KOPT-K1 (cell line): ENCODE measurements around the gene C5orf34.
"Not testable (repeated sequence)": the region's sequence is repeated elsewhere in the genome, so short reads cannot be mapped to it uniquely, and the experiment has no call there.

Source experiments
- H3K27ac ChIP-seq: fragments of 200-600 bp; sonication (generic); 2 replicates; pipeline ENCODE4 v1.5.1; 2016; ENCODE audit warnings: antibody characterized with exemption, mild to moderate bottlenecking, low read depth, low read length; ENCODE audit not compliant: poor library complexity, severe bottlenecking
- H3K36me3 ChIP-seq: fragments of 200-600 bp; sonication (generic); 2 replicates; pipeline ENCODE4 v1.5.1; 2017; ENCODE audit warnings: antibody characterized with exemption, mild to moderate bottlenecking, low read length, moderate library complexity; ENCODE audit not compliant: insufficient read depth
- H3K9me3 ChIP-seq: fragments of 200-600 bp; sonication (generic); 2 replicates; pipeline ENCODE4 v1.5.1; 2017; ENCODE audit warnings: antibody characterized with exemption, low read length, mild to moderate bottlenecking; ENCODE audit not compliant: insufficient read depth, poor library complexity, severe bottlenecking

Gene C5orf34, protein sequence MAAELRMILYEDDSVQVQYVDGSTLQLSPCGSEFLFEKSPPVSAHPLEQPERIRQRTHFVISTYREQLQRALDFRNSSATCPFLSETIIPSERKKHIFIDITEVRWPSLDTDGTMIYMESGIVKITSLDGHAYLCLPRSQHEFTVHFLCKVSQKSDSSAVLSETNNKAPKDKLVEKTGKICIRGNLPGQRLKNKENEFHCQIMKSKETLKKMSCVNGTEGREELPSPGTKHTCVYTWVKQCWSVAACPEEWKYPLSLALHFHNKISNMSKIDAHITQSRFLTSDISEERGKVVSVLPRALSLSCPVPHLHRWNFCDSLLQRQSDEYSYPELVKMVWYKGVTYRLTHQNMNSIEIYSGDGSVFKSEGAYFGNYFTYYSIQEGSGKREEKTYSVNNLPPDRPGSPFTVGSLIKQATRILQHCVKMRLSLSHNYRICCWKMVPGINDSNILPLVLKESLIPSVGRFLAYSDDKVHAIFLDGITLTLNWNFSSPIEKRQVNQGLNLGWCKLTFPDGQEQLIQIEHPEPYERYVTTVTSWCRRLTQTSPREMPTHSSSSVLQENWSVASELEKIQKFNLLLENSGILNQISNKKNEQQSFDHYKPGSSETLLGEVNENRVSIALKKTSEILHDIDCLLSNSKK

DNA sequence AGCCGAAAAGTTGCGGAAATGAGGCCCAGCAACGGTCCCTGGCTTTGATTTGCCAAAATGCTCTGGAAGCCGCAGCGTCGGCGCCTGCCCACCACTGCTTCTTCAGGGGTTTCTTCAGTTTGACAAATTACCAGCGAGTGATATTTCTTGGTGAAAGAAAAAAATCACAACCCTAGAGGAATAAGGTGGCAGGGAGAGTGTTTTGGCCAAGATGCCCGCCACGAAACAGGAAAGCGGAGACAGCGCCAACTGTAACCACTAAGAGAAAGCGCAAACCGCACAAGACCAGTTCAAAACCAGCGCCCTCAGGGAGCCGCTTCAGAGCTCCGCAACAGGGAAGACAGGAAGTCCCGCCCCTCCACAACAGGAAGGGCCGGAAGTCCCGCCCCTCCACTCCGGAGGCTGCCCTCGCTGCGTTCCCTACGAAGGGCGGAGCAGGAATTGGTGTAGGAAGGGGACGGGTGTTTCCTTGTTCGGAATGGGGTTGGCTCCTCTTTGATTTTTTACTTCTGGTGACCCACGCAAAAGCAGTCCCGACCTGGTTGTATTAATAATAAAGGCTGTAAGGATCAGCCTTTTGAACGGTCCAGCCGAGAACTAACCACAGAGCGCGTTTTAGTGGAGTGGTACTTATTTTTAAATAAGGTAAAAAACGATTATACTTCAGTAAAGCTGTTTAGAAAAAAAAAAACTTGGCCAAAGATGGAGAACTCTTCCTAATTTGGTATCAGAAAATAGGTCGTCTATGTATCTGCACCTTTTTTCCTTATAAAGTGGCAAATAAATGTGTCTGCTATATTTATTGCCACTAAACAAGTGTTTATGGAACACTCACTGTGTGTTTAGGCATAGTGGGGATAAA, at the start of gene C5orf34:
C5orf34 (minus strand) TSS at position 333 of the 862 bp plus-strand sequence. CDS start 5,809 bp downstream, outside the sequence.
- H3K27ac ChIP-seq = peak within 1 kb of the TSS; percentile 86
- H3K36me3 ChIP-seq = no peaks in the 10 kb centered on the region
- H3K9me3 ChIP-seq = no peaks in the 10 kb centered on the region

DNA sequence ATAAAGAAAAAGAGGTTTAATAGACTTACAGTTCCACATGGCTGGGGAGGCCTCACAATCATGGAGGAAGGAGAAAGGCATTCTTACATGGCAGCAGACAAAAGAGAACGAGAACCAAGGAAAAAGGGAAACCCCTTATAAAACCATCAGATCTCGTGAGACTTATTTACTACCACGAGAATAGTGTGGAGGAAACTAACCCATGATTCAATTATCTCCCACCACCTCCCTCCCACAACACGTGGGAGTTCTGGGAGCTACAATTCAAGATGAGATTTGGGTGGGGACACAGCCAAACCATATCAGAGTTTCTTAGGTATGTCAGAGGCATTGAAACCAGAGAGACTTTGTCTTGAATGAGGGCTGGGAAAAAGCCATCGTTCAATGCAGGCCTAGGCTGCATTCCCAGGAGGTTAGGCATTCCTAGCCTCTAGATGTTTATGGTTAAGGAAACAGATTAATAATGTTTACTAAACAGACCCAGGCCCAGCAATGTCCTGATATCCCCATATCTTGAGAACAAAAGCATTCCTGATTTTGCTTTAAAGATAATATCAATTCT, 49.4 kb upstream of the C5orf34 start:
- no peaks in the 10 kb centered on the region for H3K9me3 ChIP-seq
- no peaks in the 10 kb centered on the region for H3K36me3 ChIP-seq
- H3K27ac ChIP-seq = no peak overlapping the region

DNA sequence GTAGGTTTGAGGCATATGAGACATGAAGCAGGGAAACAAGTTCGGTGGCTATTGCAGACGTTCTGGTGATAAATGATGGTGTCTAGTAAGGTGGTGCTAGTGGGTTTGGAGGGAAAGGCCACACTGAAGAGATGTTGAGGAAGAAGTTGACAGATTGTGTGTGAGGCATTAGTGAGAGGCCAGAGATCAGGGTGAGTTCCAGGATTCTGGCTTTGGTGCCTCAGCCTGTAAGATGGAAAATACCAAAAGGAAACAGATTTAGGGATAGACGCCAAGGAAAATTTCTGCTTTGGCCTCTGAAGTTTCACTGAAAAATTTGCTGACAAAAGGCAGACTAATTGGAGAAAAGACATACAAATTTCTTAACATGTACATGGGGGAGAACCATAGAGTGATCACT, 48.4 kb upstream of the C5orf34 start:
- H3K36me3 ChIP-seq = no peaks in the 10 kb centered on the region
- no peak overlapping the region for H3K27ac ChIP-seq
- no peaks in the 10 kb centered on the region for H3K9me3 ChIP-seq

DNA sequence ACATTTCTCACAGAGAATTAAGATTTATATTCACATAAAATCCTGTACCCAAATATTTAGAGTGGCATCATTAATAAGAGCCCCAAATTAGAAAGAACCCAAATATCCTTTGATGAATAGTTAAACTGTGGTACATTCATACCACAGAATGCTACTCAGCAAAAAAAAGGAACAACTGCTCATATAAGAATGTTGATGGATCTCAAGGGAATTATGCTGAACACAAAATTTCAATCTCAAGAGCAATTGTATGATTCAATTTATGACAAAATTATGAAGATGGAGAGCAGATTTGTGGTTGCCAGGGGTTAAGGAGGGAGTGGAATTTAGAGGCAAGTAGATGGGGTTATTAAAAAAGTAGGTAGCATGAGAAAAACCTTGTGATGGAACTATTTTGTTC, 46.4 kb upstream of the C5orf34 start:
- Histone ChIP-seq H3K27ac (no peak overlapping the region), H3K36me3 (no peaks in the 10 kb centered on the region), H3K9me3 (no peaks in the 10 kb centered on the region)

DNA sequence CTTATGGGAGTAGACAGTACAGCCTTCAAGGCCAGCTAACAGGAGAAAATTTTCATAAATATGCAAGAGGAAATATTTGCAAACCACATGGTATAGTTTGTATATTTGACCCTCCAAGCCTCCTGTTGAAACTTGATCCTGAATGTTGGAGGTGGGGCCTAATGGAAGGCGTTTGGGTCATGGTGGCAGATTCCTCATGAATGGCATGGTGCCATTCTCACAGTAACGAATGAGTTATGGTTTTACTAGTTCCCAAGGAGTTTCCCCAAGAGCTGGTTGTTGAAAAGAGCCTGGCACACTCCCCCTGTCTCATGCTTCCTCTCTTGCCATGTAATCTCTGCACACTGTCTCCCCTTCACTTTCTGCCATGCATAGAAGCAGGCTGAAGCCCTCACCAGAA, 45.2 kb upstream of the C5orf34 start:
- Histone ChIP-seq H3K27ac (no peak overlapping the region), H3K9me3 (no peaks in the 10 kb centered on the region), H3K36me3 (peaks cover 5% of the 10 kb centered on the region)

DNA sequence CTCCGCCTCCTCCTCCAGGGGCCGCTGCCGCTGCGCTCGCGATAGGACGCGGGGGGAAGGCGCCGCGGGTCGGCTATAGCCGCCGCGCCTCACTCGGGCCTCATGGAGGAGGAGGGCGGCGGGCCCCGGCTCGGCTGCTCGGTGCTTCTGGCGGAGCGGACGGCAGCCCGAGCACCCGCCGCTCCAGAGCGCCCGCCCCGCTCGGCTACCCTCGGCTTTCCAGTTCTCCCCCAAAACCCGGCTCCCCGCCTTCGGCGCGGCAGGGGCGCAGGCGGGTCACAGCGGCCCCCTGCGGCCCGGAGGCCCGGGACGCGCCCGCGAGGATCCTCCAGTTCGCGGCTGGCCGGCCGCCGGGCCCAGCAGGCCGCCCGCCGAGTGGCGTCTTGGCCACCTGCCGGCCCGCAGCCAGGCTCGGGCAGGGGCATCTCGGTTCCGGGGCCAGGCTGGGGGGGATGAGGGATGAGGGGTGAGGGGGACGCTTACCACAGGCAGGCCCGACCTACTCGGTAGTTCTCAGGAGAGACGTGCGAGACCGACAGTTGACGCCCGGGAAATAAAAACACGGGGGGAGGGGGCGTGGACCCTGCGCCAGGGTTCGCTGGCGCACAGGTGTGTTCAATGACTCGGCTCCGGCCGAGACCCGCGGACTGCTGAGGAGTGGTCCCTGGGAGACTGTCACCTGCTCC, 42.1 kb upstream of the C5orf34 start, which contains the start of gene PAIP1:
PAIP1 (minus strand) TSS at position 221 of the 686 bp plus-strand sequence. CDS start 231 bp downstream, outside the sequence.
- Histone ChIP-seq H3K9me3 (no peaks in the 10 kb centered on the region), H3K36me3 (peaks cover 36% of the 10 kb centered on the region), H3K27ac (peak within 1 kb of the TSS; percentile 87)

DNA sequence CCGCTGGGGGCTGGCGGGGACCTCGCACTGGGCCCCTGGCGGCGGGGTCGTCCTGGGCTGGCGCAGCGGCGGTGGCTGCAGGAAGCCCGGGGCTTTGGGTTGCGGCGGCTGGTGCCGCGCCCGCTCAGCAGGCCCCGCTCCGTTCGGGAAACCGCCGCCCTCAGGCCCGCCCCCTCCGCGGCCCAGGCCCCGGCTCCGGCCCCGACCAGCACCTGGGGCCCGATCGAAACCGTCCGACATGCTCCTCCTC, 41.6 kb upstream of the C5orf34 start:
- peaks cover 41% of the 10 kb centered on the region for H3K36me3 ChIP-seq
- H3K27ac ChIP-seq = peak overlapping the region; percentile 87
- H3K9me3 ChIP-seq = not testable (repeated sequence)

DNA sequence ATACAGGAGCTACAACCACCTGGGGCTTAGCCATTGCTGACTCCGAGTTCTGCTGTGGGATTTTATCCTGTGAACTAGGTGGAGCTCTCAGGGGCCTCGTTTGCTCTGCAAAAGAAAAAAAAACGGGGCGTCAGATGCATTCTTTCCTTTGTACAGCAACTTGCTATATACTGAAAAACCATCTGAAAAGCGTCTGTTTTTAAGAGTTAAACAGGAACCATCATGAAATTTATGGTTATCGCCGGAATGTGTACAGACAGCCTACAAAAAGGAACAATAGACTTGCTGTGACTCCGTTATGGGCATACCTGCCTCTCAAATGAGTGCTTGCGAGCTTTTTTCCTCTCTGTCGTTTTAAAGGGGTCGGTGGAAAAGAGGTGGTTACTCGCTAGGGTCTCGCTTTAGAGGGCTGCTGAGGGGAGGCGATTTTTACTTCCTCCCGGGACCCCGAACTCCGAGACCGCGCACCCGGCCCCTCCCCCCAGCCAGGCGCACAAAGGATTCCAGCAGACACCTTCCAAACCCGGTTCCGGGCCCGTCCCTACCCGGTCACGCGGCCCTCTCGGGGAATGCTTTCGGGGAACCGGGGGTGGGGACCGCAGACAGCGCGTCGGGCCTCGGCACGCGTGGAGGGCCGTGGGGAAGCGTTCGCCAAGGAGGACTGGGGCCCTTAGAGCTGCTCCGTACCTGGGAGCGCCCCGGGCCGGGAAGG, 41.1 kb upstream of the C5orf34 start:
- Histone ChIP-seq H3K36me3 (peaks cover 46% of the 10 kb centered on the region), H3K9me3 (no peaks in the 10 kb centered on the region), H3K27ac (peak overlapping the region; percentile 87)

DNA sequence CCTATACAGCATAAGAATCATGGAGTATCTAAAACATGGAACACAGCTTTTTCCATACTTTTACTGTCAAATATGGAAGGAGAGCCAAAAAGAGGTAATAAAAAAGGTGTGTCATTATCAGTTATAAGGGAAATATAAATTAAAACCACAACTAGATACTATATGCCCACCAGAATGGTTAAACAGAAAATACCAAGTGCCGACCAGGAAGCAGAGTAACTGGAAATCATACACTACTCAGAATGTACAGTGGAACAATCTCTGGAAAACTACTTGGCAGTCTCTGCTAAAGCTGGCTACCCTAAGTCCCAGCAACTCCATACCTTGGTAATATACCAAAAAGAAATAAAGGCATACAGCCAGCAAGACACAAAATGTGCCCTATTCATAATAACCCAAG, 39.5 kb upstream of the C5orf34 start:
- Histone ChIP-seq H3K27ac (no peak overlapping the region), H3K36me3 (peaks cover 61% of the 10 kb centered on the region)

DNA sequence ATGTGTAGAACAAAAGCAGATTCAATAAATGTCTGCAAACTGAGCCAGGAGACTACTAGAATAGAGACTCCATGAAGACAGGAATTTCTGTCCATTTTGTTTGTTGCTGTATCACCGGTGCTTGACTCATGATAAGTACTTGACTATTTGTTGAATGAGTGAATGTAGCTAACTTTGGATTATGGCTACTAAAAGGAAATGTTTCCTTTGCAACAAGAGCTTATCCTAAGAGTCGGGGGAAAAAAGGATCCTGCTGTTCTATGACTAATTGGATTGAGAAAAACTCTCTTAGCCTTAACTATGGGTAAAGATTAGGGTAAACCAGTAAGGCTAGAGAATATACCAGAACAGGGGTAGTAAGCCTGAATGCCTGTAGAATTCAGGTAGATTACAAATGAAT, 38.4 kb upstream of the C5orf34 start:
- H3K9me3 ChIP-seq = no peaks in the 10 kb centered on the region
- peaks cover 72% of the 10 kb centered on the region for H3K36me3 ChIP-seq
- no peak overlapping the region for H3K27ac ChIP-seq

More for the DNA sequence above, 39.5 kb upstream of the C5orf34 start:
- no peaks in the 10 kb centered on the region for H3K9me3 ChIP-seq

DNA sequence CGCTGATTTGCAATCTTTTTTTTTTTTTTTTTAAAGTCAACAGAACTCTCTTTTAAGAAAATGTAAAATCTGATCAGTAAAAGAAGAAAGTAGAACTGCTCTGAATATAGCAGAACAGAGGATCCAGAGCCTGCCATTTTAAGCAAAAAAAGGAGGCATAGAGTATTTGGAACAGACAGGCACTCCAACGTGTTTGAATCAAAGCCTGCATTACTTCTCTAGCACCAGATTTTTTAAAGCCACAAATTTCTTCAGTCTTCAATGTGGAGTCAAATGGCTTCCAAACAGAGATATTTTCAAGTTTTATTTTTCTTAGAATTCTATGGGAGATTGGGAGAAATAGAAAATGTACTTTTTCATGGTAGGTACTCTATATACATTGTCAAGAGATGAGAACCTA, 36.8 kb upstream of the C5orf34 start:
- Histone ChIP-seq H3K27ac (no peak overlapping the region), H3K36me3 (peaks cover 89% of the 10 kb centered on the region), H3K9me3 (no peaks in the 10 kb centered on the region)

DNA sequence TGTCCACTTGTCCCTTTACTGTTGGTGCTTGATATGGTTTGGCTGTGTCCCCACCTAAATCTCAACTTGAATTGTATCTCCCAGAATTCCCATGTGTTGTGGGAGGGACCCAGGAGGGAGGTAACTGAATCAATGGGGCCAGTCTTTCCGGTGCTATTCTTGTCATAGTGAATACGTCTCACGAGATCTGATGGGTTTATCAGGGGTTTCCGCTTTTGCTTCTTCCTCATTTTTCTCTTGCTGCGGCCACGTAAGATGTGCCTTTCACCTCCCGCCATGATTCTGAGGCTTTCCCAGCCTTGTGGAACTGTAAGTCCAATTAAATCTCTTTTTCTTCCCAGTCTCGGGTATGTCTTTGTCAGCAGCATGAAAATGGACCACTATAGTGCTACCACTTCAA, 34.3 kb upstream of the C5orf34 start:
- H3K27ac ChIP-seq = not testable (repeated sequence)
- H3K36me3 ChIP-seq = peaks cover 99% of the 10 kb centered on the region

DNA sequence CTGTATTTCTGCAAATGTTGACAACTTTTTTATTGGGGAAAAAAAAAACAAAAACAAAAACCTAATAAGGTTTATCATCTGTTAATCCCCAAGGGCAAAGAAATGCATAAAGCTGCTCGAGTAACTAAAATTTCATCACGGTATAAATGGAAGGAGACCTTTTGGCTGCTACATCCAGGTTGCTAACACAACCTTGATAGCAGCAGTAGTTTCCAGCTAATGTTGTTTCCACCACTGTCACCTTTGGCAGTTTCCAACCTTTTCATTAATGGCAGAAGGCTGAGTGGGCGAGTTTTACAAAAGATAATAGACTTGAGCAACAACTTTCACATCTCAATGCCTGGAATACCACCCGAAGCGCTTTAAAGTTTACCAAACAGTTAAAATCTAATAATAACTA, 33.4 kb upstream of the C5orf34 start:
- Histone ChIP-seq H3K27ac (no peak overlapping the region), H3K9me3 (no peaks in the 10 kb centered on the region), H3K36me3 (peaks cover 99% of the 10 kb centered on the region)

More for the DNA sequence above, 34.3 kb upstream of the C5orf34 start:
- not testable (repeated sequence) for H3K9me3 ChIP-seq

DNA sequence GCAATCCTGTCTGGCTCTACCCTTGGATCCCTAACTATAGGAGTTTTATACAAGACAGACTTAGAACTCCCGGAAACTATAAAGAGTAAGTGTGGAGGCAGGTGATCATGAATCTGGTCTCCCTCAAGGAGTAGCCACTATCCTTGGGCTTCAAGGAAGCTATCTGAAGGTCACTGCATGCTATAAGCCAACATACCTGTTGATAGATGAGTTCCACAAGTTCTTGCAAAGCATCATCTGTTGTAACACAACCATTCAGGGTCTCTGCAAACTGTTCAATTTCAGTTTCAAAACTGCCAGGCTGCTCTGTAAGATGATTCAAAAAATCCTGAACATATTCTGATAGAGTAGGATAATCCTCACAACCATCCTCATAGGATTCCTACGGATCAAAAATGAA, 32.6 kb upstream of the C5orf34 start:
- H3K9me3 ChIP-seq = no peaks in the 10 kb centered on the region
- H3K27ac ChIP-seq = no peak overlapping the region
- peaks cover 99% of the 10 kb centered on the region for H3K36me3 ChIP-seq
